ENCODE data around the gene BLZF1.

Gene BLZF1

GRCh38 chr1:169346036-169346589 lies 21.9 kb upstream of the BLZF1 start:
- Histone ChIP-seq H3K4me1 (ENCODE audit: insufficient read depth, low read length, poor library complexity, severe bottlenecking) (no peaks in the 10 kb centered on the region), H3F3A (ENCODE audit: low read depth) (no peaks in the 10 kb centered on the region), H3K4me2 (ENCODE audit: low read depth, low read length, poor library complexity, severe bottlenecking) (no peak overlapping the region), H3K9ac (ENCODE audit: low read depth, low read length, poor library complexity, severe bottlenecking) (no peak overlapping the region), H3K4me3 (ENCODE audit: low read length, poor library complexity, severe bottlenecking) (no peak overlapping the region), H2AFZ (ENCODE audit: low read length) (no peak overlapping the region), H3K9me2 (replicated peaks; ENCODE audit: low read depth, low read length) (no peaks in the 10 kb centered on the region), H3K36me3 (ENCODE audit: insufficient read depth, low read length) (no peaks in the 10 kb centered on the region), H3K79me2 (ENCODE audit: insufficient read depth, low read length) (peaks cover under 1% of the 10 kb centered on the region; the same call in 1 of the 2 replicates), H4K20me1 (ENCODE audit: insufficient read depth, low read length, poor library complexity, severe bottlenecking) (no peaks in the 10 kb centered on the region), H3K9me3 (ENCODE audit: insufficient read depth, low read depth, low read length) (no peaks in the 10 kb centered on the region; the same call in 1 of the 2 replicates), H3K27me3 (ENCODE audit: insufficient read depth, low read length, poor library complexity, severe bottlenecking) (no peaks in the 10 kb centered on the region)
- no peak for TF ChIP-seq CTCF (conservative IDR thresholded peaks at IDR 0.05; ENCODE audit: low read length)
- TF ChIP-seq EZH2phosphoT487 (IDR thresholded peaks at IDR 0.05; ENCODE audit: borderline replicate concordance): no peak

GRCh38 chr1:169347688-169348382 lies 20.2 kb upstream of the BLZF1 start:
- Histone ChIP-seq H3K9me2 (replicated peaks; ENCODE audit: low read depth, low read length) (no peaks in the 10 kb centered on the region), H3F3A (ENCODE audit: low read depth) (no peaks in the 10 kb centered on the region), H3K27me3 (ENCODE audit: insufficient read depth, low read length, poor library complexity, severe bottlenecking) (no peaks in the 10 kb centered on the region), H3K4me3 (ENCODE audit: low read length, poor library complexity, severe bottlenecking) (no peak overlapping the region), H3K4me1 (ENCODE audit: insufficient read depth, low read length, poor library complexity, severe bottlenecking) (peaks cover 4% of the 10 kb centered on the region), H3K79me2 (ENCODE audit: insufficient read depth, low read length) (peaks cover 9% of the 10 kb centered on the region; the same call in 1 of the 2 replicates), H3K9ac (ENCODE audit: low read depth, low read length, poor library complexity, severe bottlenecking) (no peak overlapping the region), H3K9me3 (ENCODE audit: insufficient read depth, low read depth, low read length) (0 out of 2 replicates have a peak, but pooled peaks cover 2% of the 10 kb centered on the region), H3K36me3 (ENCODE audit: insufficient read depth, low read length) (no peaks in the 10 kb centered on the region), H4K20me1 (ENCODE audit: insufficient read depth, low read length, poor library complexity, severe bottlenecking) (no peaks in the 10 kb centered on the region), H2AFZ (ENCODE audit: low read length) (no peak overlapping the region), H3K4me2 (ENCODE audit: low read depth, low read length, poor library complexity, severe bottlenecking) (no peak overlapping the region)
- TF ChIP-seq CTCF (conservative IDR thresholded peaks at IDR 0.05; ENCODE audit: low read length) (no peak), EZH2phosphoT487 (IDR thresholded peaks at IDR 0.05; ENCODE audit: borderline replicate concordance) (no peak)

GRCh38 chr1:169348383-169349036 lies 19.5 kb upstream of the BLZF1 start:
- Histone ChIP-seq H3K9me2 (replicated peaks; ENCODE audit: low read depth, low read length) (no peaks in the 10 kb centered on the region), H3F3A (ENCODE audit: low read depth) (no peaks in the 10 kb centered on the region), H3K27me3 (ENCODE audit: insufficient read depth, low read length, poor library complexity, severe bottlenecking) (no peaks in the 10 kb centered on the region), H3K4me3 (ENCODE audit: low read length, poor library complexity, severe bottlenecking) (no peak overlapping the region), H4K20me1 (ENCODE audit: insufficient read depth, low read length, poor library complexity, severe bottlenecking) (no peaks in the 10 kb centered on the region), H3K36me3 (ENCODE audit: insufficient read depth, low read length) (no peaks in the 10 kb centered on the region), H3K4me1 (ENCODE audit: insufficient read depth, low read length, poor library complexity, severe bottlenecking) (peaks cover 4% of the 10 kb centered on the region), H3K9ac (ENCODE audit: low read depth, low read length, poor library complexity, severe bottlenecking) (no peak overlapping the region), H3K9me3 (ENCODE audit: insufficient read depth, low read depth, low read length) (0 out of 2 replicates have a peak, but pooled peaks cover 4% of the 10 kb centered on the region), H3K4me2 (ENCODE audit: low read depth, low read length, poor library complexity, severe bottlenecking) (no peak overlapping the region), H2AFZ (ENCODE audit: low read length) (no peak overlapping the region), H3K79me2 (ENCODE audit: insufficient read depth, low read length) (peaks cover 9% of the 10 kb centered on the region; the same call in 1 of the 2 replicates)
- peak; percentile 95 for TF ChIP-seq CTCF (conservative IDR thresholded peaks at IDR 0.05; ENCODE audit: low read length)
- no peak for TF ChIP-seq EZH2phosphoT487 (IDR thresholded peaks at IDR 0.05; ENCODE audit: borderline replicate concordance)
